Activated CD8-positive, alpha-beta T cell treated with anti-CD3 and anti-CD28 coated beads for 36 hours (primary cell): ENCODE results near the gene DEFB124. TPM values are rescaled to one million over a fixed set of nuclear protein-coding genes. Genes with fewer than 3 reads are reported as not detected.
"Not testable (repeated sequence)": the region's sequence is repeated elsewhere in the genome, so short reads cannot be mapped to it uniquely, and the experiment has no call there.

ENCODE experiments used
- ATAC-seq: fragments of 200-7000 bp; cut with Tn5 transposase; one replicate; pipeline ENCODE4 v1.10.0; 2021; ENCODE audit warnings: mild to moderate bottlenecking, moderate library complexity
- CTCF ChIA-PET: fragments of 350-600 bp; sonication (Branson Sonifier 250); formaldehyde crosslinking; loops from one replicate; lab custom pipeline; 2021; ENCODE audit warnings: antibody characterized with exemption; lab: Charles Lee
- POLR2A ChIA-PET: fragments of 350-600 bp; sonication (Branson Sonifier 250); formaldehyde crosslinking; loops from one replicate; lab custom pipeline; 2021; ENCODE audit warnings: antibody characterized with exemption; lab: Charles Lee
- DNase-seq: peaks from one replicate; pipeline ENCODE4 v3.0.0-alpha.2; 2020
- H3K27ac Mint-ChIP-seq: one replicate; pipeline ENCODE4 v1.8.0; 2021; ENCODE audit warnings: mild to moderate bottlenecking, mixed read lengths
- H3K27me3 Mint-ChIP-seq: one replicate; pipeline ENCODE4 v1.8.0; 2021; ENCODE audit warnings: mixed read lengths
- H3K36me3 Mint-ChIP-seq: one replicate; pipeline ENCODE4 v1.8.0; 2021; ENCODE audit warnings: low read depth, mixed read lengths
- H3K4me1 Mint-ChIP-seq: one replicate; pipeline ENCODE4 v1.8.0; 2021; ENCODE audit warnings: low read depth, mixed read lengths
- H3K4me3 Mint-ChIP-seq: one replicate; pipeline ENCODE4 v1.8.0; 2021; ENCODE audit warnings: mild to moderate bottlenecking, moderate library complexity, mixed read lengths
- H3K9me3 Mint-ChIP-seq: one replicate; pipeline ENCODE4 v1.8.0; 2021; ENCODE audit warnings: mixed read lengths
- CTCF ChIP-seq: fragments of 200-600 bp; IDR thresholded peaks from one replicate; pipeline ENCODE4 v1.8.0; 2022; ENCODE audit warnings: antibody characterized with exemption, mild to moderate bottlenecking
- intact Hi-C: fragments of 100-400 bp; cut with micrococcal nuclease; formaldehyde crosslinking; loops from one replicate; pipeline ENCODE4 v1.10.0; 2022
- total RNA-seq, 2 experiments: library from RNA; stranded (reverse); gene quantifications; one replicate each; pipeline ENCODE4 v1.2.3, GENCODE V29; 2021

DEFB124 gene
- total RNA-seq, 2 experiments from 2014 or later = not detected

GRCh38 chr20:31514154-31515071 is 39.5 kb upstream of the DEFB124 start, which contains the start of gene HM13:
Gene HM13, plus strand, starts transcription at chr20:31514442. Its CDS starts 110 bp downstream, at chr20:31514552.
- Mint-ChIP-seq H3K4me3 (no peak within 1 kb of the TSS), H3K27me3 (no peaks in the 10 kb centered on the region), H3K9me3 (no peaks in the 10 kb centered on the region), H3K4me1 (peaks cover 10% of the 10 kb centered on the region), H3K27ac (no peak within 1 kb of the TSS), H3K36me3 (peaks cover 5% of the 10 kb centered on the region)
- ATAC-seq (peak; percentile 82), DNase-seq (peak; percentile 90)
- ChIA-PET POLR2A (interaction anchor here (0.6 to 1.2 kb wide), 2 partner anchors 11 to 209 kb away, joined by 4 to 5 read pairs; partner anchors contain the start of gene BCL2L1), CTCF (interaction anchor here (0.6 to 3.1 kb wide), 10 partner anchors 8 to 99 kb away, joined by 3 to 30 read pairs (median 3); partner anchors contain the start of gene DEFB124)
- intact Hi-C loops = no loop called here
- peak; percentile 98 for TF ChIP-seq CTCF

DNA sequence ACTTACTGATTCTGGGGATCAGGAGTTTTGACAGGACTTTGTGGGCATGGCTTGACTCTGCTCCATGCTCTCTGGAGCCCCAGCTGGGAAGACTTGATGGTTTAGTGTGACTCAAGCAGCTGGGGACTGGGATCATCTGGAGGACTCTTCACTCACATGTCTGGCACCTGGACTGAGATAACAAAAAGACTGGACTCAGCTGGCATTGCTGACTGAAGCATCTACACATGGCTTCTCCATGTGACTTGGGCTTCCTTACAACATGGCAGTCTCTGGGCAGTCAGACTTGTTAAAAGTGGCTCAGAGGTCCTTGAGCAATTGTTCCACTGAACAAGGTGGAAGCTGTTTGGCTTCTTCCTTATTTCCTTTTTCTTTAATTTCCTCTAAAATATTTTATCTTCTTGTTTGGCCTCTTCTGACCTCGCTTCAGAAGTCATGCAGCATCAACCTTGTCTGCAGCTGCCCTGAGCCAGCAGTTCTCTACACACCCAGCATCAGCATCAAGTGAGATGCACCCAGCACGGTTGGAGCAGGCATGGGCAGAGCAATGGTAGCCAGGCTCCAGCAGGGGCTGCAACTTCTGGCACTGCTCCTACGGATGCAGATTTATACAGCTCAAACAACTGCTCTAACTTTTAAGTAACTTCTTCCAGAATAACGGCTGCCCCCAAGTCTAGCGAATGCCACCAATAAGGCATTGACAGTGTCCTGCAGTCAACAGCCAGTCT is 33.8 kb upstream of the DEFB124 start:
- Mint-ChIP-seq H3K4me3 (no peak overlapping the region), H3K27ac (no peak overlapping the region), H3K4me1 (peaks cover under 1% of the 10 kb centered on the region), H3K9me3 (no peaks in the 10 kb centered on the region), H3K27me3 (peaks cover 9% of the 10 kb centered on the region), H3K36me3 (no peaks in the 10 kb centered on the region)
- intact Hi-C loops = no loop called here
- CTCF ChIA-PET = interaction anchor here (1.2 to 1.4 kb wide), 2 partner anchors 43 to 48 kb away, joined by 3 read pairs; no protein-coding TSS in a partner anchor
- POLR2A ChIA-PET = no interaction called here
- ATAC-seq (no peak), DNase-seq (no peak)
- no peak for TF ChIP-seq CTCF

DNA sequence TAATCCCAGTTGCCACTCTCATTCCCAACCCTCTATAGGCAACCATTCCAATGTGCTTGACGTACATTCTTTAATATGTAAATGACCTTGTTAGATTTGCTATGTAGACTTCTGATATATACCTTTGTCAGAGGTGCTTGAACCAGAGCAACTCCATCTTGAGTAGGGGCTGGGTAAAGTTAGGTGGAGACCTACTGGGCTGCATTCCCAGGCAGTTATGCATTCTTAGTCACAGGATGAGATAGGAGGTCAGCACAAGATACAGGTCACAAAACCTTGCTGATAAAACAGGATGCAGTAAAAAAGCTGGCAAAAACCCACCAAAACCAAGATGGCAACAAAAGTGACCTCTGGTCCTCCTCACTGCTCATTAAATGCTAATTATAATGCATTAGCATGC is 31.0 kb upstream of the DEFB124 start:
- DNase-seq = no peak
- no peaks in the 10 kb centered on the region for H3K9me3 Mint-ChIP-seq
- no peak for ATAC-seq
- ChIA-PET CTCF (no interaction called here), POLR2A (no interaction called here)
- H3K27ac Mint-ChIP-seq = no peak overlapping the region
- H3K4me1 Mint-ChIP-seq = peaks cover 2% of the 10 kb centered on the region
- intact Hi-C loops = no loop called here
- no peak for TF ChIP-seq CTCF
- H3K36me3 Mint-ChIP-seq = no peaks in the 10 kb centered on the region
- peaks cover 9% of the 10 kb centered on the region for H3K27me3 Mint-ChIP-seq
- H3K4me3 Mint-ChIP-seq = no peak overlapping the region

DNA sequence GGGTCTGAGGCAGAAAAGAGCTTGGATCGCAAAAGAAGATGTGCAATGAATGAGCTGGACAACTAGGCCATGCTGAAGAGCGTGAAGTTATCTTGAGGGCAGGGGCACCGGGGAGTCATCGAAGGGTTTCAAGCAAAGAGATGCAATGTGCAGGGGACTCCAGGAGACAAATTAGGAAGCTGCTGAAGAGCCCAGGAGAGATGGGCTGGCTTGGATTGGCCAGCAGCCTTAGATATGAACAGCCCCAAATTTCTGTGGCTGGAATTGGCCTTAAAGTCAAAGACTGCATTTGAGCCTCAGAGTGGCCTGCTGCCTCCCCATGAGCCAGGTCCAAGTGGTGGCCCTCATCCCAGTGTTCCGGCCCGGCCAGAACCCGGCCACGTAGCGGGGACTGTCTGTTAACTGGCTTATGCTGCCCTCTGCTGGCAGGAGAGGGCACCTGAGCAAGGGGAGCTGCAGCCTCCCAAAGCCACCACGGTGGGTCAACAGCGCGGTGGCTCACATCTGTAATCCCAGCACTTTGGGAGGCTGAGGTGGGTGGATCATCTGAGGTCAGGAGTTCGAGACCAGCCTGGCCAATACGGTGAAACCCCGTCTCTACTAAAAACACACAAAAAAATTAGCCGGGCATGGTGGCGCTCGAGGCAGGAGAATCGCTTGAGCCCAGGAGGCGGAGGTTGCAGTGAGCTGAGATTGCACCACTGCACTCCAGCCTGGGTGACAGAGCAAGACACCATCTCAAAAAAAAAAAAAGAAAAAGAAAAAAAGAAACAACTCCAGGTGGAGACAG is 28.2 kb upstream of the DEFB124 start:
- peak; percentile 98 for ATAC-seq
- DNase-seq = peak; percentile 86
- H3K4me3 Mint-ChIP-seq, H3K27ac Mint-ChIP-seq, H3K27me3 Mint-ChIP-seq, H3K36me3 Mint-ChIP-seq, H3K9me3 Mint-ChIP-seq, H3K4me1 Mint-ChIP-seq: not testable (repeated sequence)
- intact Hi-C loops = loop anchor here (1.0 kb wide), 1 partner anchor 43 kb away; no protein-coding TSS in a partner anchor
- ChIA-PET CTCF (interaction anchor here (0.6 to 5.9 kb wide), 38 partner anchors 8 to 222 kb away, joined by 3 to 129 read pairs (median 4); partner anchors contain the start of genes DEFB123, DEFB124, HM13 and REM1), POLR2A (interaction anchor here (0.8 to 1.0 kb wide), 2 partner anchors 14 to 21 kb away, joined by 3 to 4 read pairs; no protein-coding TSS in a partner anchor)
- peak; percentile 93 for TF ChIP-seq CTCF
